Activated CD8-positive, alpha-beta memory T cell treated with anti-CD3 and anti-CD28 coated beads for 1 hour (primary cell): ENCODE results near the gene ZDHHC9.
"Not testable (repeated sequence)": the region's sequence is repeated elsewhere in the genome, so short reads cannot be mapped to it uniquely, and the experiment has no call there.

Experiments
- DNase-seq, 2 donors: peaks; one replicate each; pipeline ENCODE4 v3.0.0-alpha.2; 2020; ENCODE audit warnings: low read depth in 1 of 2; ENCODE audit errors: extremely low read depth in 1 of 2

Gene ZDHHC9

DNA sequence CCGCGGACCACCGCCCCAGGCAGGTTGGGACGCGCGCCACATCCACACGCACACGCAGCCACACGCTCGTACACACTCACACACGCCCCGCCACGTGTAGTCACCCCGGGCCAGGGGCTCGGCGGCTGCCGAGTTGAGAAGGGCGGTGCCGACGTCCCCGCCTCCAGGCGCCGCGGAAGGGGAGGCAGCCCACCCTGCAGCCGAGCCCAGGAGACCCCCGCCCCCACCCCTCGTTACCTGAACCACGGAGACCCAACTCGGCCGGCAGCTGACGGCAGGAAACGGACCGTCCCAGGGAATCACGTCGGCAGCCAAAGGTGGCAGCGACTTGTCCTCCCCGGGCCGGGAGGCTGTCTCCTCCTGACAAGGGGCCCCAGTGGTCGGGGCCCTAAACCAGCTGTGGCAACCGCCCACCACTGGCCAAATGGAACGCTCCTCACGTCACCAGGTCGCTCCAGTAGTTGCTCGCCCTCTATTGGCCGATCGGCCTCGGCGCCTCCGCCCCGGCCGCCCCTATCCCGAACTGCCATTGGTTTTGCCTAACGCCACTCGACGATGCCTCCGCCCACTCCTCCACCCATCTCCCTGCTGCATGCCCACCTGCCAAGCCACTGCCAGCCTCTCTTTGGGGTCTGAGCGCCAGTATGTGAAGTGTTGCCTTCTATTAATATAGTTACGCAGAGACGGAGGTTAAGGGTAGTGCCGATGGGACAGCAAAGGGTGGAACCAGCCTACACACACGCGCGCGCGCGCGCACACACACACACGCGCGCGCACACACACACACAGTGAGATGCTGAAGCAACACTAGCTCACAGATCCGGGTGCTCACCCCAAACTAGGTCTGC, at the start of gene ZDHHC9:
Gene ZDHHC9 (minus strand): TSS at position 428 of the 848 bp plus-strand sequence. CDS start 1,941 bp downstream, outside the sequence.
- DNase-seq, result peak; percentile 65 to 71

DNA sequence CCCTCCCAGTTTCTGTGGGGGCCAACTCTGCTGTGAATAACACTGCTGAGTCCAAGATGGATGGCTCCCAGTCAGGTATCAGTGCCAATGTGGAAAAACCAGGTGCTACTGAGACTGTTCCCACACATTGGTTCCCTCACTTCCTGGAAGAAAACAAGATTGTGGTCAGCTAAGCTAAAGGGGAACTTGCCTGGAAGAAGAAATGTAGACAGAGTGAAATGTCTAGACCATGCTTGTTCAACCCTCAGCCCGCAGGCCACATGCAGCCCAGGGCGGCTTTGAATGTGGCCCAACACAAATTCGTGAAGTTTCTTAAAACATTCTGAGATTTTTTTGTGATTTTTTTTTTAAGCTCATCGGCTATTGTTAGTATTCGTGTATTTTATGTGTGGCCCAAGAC, 33.7 kb upstream of the ZDHHC9 start:
- no peak for DNase-seq

DNA sequence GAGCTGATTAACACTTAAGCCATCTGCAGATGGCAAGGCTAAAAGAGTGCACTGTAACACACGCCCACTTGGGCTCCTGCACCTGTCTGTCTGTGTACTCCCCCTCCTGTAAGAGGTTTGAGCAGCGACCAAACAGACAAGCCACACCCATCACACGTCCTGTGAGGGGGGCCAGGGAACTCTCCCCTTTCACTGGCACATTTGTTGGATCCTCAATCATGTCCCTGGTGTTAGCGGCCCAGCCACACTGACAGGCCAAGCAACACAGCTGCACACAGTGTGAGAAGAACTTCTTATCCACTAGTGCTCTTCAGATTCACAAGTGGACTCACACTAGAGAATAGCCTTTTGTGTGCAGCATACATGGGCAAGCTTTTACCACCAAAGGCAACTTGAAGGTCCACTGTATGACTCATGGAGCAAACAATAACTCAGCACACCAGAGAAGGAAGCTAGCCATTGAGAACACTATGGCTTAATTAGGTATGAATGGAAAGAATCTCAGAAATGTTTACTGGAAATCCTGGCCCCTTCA, 33.2 kb upstream of the ZDHHC9 start:
- no peak for DNase-seq

DNA sequence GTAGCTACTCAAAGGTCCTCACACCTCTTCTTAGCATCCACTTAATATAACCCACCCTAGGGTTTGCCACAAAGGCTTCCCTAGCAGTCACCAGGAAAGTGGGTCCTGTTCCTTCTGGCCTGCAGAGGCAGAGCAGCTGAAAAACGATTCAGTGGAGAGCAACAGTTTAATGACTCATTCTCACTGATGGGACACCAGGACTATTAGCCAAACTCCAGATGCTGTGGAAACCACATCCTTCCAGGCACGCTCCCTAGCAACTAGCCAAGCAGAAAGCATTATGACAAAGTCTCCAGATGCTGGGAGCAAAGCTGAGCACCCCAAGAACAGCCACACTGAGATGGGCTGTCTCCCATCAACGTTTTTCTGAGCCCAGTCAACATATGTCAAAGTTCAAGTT, 32.0 kb upstream of the ZDHHC9 start:
- no peak for DNase-seq

DNA sequence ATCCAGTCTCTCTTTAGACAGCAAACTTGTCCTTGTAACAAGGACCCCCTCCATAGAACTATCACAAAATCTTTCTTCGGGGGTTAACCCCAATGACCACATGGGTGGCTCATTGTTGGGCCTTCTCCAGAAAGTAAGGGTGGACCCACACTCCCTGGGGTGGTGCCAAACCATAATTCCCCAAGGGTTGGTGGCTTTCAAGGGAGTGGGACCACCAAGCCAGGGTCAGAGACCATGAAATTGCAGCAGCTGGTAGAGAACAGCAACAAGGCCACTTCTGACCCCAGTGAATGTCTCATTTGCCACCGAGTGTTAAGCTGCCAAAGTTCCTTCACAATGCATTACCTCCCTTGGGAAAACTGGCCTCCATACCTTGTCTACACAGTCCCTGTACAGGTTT, 28.8 kb upstream of the ZDHHC9 start:
- no peak for DNase-seq

DNA sequence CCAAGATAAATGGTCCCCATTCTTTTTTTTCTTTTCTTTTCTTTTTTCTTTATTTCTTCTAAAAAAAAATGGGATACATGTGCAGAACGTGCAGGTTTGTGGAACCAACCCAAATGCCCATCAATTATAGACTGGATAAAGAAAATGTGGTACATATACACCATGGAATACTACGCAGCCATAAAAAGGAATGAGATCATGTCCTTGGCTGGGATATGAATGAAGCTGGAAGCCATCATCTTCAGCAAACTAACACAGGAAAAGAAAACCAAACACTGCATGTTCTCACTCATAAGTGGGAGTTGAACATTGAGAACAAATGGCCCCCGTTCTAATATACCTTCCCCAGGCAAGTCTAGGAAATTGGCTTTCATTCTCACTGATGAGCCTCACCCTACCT, 22.6 kb upstream of the ZDHHC9 start:
- not testable (repeated sequence) for DNase-seq

DNA sequence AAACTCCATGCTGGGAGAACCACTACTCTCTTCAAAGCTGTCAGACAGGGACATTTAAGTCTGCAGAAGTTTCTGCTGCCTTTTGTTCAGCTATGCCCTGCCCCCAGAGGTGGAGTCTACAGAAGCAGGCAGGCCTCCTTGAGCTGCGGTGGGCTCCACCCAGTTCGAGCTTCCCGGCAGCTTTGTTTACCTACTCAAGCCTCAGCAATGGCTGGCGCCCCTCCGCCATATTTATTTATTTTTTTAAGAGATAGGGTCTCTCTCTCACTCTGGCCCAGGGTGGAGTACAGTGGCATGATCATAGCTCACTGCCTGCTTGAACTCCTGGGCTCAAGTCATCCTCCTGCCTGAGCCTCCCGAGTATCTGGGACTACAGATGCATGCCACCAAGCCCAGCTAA, 15.4 kb upstream of the ZDHHC9 start:
- DNase-seq, result not testable (repeated sequence)

DNA sequence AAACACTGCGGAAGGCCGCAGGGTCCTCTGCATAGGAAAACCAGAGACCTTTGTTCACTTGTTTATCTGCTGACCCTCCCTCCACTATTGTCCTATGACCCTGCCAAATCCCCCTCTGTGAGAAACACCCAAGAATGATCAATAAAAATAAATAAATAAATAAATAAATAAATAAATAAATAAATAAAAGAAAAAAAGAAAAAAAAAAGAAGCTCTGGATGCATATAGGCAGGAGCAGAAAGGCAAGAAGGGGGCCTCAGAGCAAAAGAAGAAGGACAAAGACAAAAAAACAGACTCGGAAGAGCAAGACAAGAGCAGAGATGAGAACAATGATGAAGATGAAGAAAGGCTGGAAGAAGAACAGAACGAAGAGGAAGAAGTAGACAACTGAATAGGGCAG, 8.1 kb upstream of the ZDHHC9 start:
- not testable (repeated sequence) for DNase-seq

DNA sequence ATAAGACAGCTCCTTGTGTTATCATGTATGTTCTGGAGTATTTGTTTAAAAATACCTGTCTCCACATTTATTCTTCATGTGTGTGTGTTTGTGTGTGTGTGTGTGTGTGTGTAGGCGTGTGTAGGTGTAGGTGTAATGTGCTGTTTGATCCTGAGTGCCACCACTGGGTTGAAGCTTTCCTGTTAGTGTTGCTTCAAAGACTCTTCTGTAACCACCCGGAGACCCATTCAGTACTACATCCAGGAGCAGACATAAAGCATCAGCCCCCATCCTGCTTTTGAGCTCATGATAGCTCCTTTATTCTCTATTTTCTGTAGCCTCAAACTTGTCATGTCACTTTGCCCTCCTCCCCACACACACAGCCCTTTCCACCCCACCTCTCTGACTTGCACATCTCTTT, 3.0 kb upstream of the ZDHHC9 start:
- DNase-seq, result no peak

DNA sequence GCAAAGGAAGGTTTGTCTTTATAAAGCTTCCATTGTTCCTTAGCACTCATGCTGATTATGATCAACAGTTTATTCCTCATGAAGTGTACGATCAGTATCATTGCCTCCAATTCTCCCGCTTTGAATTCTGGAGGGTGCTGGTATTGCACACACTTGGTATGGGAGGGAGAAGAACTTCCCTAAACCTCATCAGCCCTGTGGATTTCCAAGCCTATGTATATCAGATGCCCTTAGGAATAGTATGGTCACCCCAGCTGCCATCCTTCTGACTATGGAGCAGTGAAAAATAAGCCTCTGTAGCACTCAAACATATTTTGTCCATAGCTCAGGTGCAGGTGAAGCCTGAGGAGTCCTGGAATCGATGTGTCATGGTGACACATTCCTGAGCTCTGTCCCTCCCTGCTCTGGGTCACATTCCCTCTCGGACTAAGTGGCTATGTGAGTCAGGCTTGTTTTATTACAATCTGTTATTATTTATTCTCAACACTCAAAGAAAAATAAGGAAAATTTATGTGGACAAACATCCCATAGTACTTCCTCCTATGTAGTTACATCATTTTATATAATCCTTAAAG, 2.0 kb upstream of the ZDHHC9 start:
- DNase-seq, result no peak

DNA sequence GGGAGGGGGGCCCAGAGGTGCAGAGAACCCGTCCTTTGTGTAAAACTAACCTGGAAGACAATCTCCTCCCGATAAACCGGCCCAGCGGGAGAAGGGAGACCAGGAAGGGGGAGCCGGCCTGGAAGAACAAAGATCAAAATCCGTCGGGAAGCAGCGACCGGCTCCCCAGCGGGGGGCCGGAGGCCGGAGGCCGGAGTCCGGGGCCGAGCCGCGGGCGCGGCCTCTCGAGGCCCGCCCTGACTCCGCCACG, 552 bp downstream of the ZDHHC9 start:
- DNase-seq, result no peak

DNA sequence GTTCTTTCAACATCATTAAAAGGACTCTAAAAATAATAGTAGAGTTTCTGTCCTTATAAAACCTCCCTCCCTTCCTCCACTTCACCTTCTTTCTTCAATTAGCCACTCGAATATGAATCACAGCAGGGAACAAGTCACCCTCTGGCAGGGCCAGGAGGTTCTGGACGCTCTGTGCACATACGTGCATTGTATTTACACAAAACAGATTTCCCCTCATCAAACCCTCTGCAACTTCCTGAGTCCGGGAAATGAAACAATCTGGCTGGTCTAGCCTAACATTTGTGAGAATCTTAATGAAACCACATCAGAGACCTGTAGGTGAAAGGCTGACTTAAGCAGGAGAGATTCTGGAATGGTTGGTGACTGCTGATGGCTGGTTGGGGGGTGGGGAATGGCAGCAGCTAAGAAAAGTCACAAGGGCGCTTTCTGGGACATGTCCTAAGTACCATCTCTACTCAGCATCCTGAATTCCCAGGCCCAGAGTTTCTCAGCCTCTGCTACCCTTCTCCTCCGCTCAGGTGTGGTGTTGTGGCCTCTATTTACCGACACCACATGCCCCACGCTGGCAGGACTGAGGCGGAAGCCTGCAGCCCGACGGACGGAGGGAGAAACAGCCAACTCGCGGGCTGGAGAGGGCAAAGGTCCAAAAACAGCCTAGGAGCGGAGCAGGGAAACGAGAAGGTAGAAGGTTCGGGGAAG, 1.0 kb downstream of the ZDHHC9 start:
- DNase-seq, result no peak

DNA sequence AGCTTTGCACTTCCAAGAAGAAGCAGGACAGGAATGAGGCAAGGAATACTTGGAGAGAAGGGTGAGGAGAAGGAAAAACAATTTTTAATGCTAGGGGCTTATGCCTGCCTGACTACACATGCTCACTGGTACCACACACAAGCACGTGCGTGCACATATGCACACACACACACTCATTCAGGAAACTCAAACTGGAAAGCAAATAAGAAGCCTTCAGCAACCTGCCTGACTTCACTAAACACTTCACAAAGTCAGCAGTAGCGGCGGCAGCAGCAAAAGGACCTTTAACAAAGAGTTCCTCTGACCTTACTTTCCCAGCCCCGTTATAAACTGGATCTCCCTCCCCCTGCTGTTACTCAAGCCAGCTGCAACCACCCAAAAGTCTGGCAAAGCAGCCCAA, 3.3 kb downstream of the ZDHHC9 start:
- no peak for DNase-seq

DNA sequence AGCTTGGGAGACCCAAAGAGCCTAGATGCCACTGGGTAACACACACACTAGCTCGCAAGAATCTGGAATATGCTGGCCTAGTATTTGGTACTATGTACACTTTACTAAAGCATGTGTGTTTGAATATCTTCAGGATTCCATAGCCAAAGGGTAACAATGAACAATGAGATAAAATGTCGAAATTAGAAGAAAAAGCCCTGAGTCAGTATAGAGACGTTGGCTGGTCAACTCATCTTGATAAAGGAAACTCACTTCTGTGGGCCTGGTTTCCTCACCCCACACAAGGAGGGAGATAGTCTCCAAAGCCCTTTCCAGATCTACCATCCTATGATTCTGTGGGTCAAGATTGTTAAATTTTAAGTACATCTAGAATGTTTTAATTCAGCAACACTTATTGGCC, 6.9 kb downstream of the ZDHHC9 start:
- DNase-seq, result no peak

DNA sequence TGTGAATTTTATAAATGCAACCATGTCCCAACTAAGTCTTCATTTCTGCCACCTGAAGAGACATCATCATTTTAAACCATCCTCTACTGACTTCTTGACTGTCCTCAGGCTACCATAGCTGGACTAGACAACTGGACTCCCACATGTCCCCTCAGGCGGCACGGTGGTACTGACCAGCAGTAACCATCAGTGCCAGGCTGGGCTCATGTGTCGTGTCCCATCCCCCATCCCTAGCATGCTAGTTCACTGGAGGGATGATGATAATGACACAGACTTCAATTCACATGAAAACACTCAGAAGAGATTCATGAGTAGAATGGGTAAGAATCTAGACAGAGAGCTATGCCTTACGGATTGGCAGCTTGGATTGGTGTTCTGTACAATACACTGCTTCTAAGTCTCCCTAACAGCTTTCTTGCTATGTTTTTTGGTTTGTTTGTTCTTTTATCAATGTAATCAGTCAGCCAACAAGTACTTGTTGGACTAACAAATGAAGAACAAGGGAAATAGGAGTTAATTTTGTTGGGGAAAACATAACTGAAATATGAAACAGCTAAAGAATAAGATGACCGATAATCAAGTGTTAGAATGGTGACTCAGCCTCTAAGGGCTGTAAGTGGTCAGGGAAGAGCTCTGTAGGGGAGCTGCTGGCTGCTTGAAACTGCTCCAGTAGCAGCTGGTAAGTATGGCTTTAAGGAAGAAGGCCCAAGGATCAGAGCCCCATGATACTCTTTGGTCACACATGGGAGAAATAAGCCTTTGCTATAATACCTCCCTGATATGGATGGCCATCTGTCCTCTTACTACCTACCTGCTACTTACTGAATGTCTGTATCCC, 10.3 kb downstream of the ZDHHC9 start:
- DNase-seq, result no peak

DNA sequence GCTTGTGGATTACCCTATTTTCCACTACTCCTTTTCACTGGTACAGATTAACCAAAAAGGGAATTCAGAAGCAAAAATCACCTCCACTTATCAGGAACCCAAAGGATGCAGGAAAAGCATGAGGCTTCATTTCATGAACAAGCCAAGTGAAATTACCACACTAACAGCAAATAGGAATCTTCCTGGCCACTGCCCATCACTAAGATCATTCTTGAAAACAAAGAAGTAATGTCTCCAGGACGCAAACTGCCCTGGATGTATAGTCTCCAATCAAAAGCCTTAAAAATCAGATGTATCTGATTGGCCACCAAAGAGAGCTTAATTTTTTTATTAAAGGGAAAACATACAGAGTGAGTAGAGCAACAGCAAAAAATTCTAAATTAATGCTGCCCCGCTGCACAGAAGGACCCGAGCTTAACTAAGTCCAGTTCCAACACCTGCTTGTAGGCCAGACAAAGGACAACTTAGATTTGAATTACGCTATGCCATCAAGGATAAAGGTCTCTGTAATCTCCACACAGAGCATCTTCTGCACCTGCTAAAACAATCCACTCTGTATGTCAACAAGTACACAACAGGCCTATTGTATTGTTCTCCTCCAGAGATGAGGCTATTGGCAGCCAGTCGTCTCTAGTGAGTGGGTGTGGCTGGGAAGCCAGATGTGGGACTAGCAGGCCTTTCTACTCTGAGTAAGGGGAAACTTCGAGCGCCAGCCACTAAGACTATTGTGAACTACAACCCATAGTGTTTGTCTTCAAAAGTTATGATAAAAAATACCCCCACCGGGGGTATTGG, 12.4 kb downstream of the ZDHHC9 start:
- no peak for DNase-seq

DNA sequence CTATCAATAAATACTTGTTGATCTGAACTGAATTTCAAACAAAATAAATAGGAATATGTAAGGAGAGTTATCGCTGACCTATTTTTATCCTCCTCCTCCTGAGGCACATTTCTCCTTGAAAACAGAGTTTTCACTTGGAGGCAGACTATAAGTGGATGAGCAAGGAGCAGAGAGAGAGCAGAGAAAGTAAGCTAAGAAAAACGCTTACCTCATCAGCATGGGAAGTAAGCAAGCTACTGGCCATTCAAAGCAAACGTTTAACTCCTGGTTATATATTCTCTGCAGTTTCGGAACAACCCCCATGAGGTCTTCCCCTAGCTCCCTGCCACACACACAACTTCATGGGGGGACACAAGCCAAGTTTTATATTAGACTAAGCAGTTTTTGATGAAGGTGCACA, 13.2 kb downstream of the ZDHHC9 start:
- DNase-seq, result no peak

DNA sequence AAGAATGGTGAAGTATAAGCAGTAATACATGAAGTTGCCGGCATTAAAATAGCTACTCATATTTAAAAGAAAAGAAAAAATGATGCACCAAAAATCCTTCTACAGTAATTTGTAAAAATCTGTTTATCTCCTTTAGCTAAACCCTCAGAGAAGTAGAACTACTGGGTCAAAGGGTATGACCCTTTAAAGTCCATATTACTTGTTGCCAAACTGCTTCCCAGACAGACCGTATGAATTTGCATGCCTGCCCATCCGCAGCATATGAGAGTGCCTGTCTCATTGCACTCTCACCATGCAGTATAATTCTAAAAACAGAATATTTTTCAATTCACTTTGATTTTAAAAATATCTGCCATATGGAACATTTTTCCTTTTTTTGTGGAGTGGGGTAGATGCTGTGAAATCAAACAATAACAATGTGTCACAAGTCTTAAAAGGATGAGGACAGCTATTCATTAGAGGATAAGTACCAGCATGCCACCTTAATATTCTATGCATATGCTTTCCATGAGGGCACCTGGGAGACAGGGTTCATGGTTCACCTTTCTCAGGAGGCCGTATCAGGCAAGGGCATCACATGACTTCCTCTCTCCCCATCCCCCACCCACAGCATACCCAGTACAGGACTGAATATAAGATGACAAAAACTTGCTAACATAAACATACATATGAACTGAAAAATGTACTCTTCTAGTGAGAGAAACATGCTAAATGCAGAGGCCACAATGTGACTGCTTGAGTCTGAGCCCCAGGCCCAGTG, 17.8 kb downstream of the ZDHHC9 start:
- no peak for DNase-seq

DNA sequence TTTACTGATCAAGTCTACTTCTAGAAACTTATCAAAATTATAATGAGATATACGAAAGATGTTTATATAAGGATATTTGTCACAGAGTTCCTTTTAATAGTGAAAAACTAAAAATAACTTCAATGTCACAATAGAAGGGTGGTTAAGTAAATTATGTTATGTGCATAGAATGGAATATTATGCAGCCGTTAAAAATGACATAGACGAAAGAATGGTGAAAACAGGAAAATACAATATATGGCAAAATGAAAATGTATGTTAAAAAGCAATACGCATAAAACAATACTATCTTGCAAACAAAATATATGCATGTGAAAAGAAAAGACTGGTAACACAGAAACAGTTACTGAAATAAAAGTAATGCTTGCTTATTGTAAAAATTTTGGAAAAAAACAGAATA, 19.1 kb downstream of the ZDHHC9 start:
- no peak for DNase-seq

DNA sequence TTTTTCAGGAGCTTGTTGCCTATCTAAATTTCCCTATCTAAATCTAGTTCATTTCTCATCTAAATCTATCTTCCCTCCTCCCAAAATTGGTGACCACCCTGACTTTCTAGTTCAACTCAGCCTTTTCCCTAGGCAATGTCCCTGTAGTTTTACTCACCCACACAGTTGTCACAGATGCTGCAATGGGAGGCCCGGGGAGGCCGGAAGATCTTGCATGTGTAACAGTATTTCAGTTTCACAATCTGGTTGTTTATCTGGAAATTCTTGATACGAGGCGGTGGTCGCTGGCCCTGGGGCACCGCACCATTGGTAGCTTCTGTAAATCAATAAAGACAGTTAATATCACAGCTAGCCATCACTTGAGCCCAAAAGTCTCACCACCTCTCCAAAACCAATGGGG, 20.2 kb downstream of the ZDHHC9 start:
- no peak for DNase-seq
